HG02884 (cell line): ENCODE measurements around the gene P2RX6.
"Not testable (repeated sequence)": the region's sequence is repeated elsewhere in the genome, so short reads cannot be mapped to it uniquely, and the experiment has no call there.

Experiments used
- ATAC-seq: cut with Tn5 transposase; IDR thresholded peaks from one replicate; pipeline ENCODE4 v1.9.1; 2021; ENCODE audit warnings: mild to moderate bottlenecking, moderate library complexity; ENCODE audit not compliant: unreplicated experiment

P2RX6 gene

DNA sequence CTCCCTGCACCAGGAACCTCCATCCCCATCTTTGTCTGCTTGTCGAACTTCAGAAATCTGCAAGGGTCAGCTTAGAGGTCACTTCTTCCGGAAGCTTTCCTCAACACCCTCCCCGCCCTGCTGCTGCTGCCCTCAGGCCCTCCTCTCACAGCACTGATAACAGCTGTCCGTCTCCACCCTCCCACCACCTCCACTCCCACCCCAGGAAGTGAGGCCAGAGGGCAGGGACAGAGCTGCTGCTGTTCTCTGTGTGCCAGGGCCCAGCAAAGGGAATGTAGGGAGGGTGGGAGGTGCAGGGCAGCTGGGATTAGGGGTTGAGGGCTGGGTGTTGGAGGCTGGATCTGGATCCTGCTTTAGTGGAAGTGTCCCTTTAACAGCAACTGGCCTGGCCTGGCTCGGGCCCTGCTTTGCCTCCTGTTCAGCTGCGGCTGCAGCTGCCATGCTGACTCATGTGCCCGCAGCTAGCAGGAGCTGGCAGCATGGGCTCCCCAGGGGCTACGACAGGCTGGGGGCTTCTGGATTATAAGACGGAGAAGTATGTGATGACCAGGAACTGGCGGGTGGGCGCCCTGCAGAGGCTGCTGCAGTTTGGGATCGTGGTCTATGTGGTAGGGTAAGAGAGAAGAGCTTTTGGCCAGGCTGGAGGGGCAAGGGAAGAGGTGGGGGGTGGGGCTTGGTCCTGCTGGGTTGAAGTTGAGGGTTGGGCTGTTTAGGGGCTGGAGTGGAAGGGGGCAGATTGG is at the start of gene P2RX6:
TSS of gene P2RX6 (plus strand) at position 440 of the 740 bp plus-strand sequence. CDS start at position 450, 10 bp downstream.
- ATAC-seq = no peak

DNA sequence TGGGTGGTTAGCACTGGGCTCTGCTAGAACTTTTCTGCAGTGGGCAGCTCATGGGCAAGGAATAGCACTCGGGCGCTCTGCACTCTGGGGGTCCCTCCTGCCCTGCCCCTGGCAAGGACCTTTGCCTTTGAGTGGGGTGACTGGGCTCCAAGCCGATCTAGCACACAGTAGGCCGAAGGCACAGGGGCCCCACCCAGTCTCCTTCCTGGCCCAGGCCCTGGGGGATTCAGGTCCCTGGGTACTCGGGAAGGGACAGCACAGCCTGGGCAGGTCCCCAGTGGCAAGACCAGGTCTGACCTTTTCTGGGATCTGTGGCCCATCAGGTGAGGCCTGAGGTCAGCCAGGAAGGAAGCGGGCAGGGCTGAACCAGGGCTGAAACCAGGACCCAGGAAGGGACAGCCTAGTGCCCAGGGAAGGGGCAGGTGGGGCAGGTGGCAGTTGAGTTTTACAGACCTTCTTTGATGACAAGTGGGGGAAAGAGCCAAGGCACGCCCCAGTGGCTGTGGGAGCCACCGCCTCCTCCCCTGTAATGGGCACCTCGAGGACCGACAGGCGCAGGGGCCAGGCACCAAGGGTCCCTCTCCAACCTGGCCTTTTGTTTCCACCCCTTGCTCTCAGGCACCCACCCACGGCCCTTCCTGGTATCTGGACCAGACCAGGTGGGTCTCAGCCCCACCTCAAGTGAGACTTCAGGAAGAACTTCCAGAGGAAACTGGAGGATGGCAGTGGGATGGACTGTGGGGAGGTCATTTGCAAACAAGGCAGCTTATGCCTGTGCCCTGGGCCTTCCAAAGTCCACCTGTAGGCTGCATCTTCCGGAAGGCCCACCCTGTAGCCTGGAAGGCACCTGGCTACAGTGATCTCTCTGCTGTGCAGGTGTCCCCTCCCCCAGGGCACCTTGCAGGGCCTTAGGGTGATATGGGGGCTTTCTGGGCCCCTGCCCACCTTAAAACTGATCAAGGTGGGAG is 48.8 kb upstream of the P2RX6 start:
- no peak for ATAC-seq

GRCh38 chr22:20966883-20967696 is 47.9 kb upstream of the P2RX6 start, which contains the start of gene AIFM3:
AIFM3 (plus strand) TSS chr22:20967255; CDS start chr22:20967945, 690 bp downstream.
- ATAC-seq = no peak

GRCh38 chr22:20967697-20968211 is 47.2 kb upstream of the P2RX6 start:
- ATAC-seq = no peak

- no peak for ATAC-seq
Measured at GRCh38 chr22:20968281-20968977, 46.5 kb upstream of the P2RX6 start.

GRCh38 chr22:20970939-20971657 is 43.9 kb upstream of the P2RX6 start:
- ATAC-seq = no peak

- not testable (repeated sequence) for ATAC-seq
Measured at GRCh38 chr22:20972014-20972694, 42.8 kb upstream of the P2RX6 start.

DNA sequence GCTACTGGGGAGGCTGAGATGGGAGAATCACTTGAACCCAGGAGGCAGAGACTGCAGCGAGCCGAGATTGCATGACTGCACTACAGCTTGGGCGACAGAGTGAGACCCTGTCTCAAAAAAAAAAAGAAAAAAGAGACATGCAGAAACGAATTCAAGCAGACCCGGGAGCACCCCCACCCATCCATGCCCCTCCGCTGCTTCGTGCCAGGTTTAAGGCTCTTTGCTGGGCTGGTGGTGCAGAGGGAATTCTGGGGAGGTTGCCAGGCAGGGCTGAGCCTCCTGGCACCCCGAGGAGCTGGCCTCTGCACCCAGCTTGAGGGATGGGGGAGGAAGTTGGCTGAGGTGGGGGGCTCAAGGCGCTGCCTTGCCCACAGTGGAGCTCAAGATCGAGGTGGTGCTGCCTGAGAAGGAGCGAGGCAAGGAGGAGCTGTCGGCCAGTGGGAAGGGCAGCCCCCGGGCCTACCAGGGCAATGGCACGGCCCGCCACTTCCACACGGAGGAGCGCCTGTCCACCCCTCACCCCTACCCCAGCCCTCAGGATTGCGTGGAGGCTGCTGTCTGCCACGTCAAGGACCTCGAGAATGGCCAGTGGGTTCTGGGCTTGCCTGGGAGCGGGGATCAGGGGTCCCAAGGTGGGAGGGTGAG is 41.9 kb upstream of the P2RX6 start:
- ATAC-seq = no peak

GRCh38 chr22:20973634-20974286 is 41.2 kb upstream of the P2RX6 start:
- no peak for ATAC-seq

- no peak for ATAC-seq
Measured at GRCh38 chr22:20974336-20974955, 40.5 kb upstream of the P2RX6 start.

DNA sequence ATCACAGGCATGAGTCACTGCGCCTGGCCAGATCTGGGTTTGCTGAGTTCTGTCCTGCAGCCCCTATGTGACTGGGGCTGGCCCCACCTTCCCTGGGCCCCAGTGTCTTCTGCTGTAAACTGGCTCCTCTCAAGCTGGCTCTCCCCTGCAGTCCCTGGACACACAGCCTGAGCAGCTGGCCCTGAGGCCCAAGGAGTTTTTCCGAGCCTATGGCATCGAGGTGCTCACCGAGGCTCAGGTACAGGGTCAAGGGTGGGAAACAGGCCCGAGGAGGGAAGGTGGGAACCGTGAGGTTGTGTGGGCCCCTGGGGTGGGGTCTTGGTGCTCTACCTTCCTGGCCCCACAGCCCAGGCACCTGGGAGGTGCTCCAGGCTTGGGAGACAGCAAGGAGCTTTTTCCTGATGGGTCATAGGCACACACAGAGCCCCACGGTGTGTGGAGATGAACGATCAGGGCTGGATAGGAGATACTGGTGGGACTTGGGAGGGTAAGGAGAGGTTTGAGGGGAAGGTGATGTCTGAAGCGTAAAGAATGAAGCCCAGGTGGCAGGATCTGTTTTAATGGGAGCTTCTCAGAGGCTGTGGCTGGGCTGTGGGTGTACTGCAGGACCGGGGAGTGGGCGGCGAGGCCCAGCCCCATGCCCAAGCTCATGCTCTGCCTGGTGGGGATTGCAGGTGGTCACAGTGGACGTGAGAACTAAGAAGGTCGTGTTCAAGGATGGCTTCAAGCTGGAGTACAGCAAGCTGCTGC is 39.2 kb upstream of the P2RX6 start:
- no peak for ATAC-seq

- no peak for ATAC-seq
Measured at GRCh38 chr22:20976291-20976877, 38.6 kb upstream of the P2RX6 start.

DNA sequence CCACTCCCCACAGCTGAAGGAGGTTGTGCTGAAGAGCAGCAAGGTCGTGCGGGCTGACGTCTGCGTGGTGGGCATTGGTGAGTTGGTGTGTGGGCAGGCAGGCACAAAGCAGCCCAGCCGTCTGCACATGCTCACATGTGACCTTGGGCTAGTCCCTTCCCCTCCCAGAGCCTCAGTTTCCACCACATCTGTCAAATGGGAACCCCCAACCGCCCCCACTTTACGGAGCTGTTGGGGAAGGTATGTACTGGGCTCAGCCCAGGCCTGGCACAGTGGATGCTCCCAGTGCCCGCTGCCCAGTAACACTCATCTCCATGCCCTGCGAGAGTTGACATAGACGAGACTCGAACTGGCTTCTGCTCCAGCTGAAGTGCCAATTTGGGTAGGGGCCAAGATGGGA is 37.9 kb upstream of the P2RX6 start:
- no peak for ATAC-seq

DNA sequence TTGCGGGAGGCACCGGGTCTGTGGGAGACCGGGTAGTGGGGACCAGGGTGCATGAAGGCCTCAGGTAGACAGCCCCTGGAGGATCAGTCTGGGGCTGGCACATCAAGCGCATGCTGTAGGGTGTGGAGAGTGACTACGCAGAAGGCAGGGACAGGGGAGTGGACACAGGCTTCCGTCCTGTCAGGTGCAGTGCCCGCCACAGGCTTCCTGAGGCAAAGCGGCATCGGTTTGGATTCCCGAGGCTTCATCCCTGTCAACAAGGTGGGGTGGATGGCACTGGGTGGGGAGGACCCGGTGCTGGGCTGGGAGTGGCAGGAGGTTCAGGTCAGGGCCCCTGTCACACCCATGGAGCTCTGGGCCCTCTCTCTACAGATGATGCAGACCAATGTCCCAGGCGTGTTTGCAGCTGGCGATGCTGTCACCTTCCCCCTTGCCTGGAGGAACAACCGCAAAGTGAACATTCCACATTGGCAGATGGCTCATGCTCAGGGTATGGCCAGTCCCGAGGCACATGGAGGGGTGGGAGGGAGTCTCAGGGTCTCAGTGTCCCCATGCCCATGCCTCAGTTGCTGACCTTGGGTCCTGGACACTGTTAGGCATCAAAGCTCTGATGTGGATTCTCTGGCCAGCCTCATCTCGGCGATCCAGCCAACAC is 37.3 kb upstream of the P2RX6 start:
- ATAC-seq = no peak

DNA sequence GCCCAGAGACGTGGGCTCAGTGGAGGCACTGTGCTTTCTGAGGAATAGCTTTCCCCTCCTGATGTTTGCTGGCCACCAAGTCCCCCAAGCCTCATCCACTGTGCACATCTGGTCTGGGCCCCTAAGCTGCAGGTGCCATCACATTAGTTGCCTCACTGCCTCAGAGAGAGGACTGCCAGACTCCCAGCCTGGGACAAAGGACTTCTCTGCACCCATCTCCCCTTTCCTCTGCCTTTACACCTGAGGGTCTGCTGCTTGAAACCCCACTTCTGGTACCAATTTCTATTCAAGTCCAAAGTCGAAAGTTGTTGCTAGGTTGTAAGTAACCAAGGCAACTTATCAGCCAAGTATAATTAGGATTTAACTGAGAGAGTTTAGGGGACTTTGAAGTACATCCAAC is 36.5 kb upstream of the P2RX6 start:
- ATAC-seq = no peak
